GM10266 (cell line): ENCODE measurements around the gene ASCL4.

Source experiments
- DNase-seq: peaks from one replicate; pipeline ENCODE4 v3.0.0; 2012; ENCODE audit errors: extremely low spot score
- TF ChIP-seq, protein P1 (sequence below): IDR thresholded peaks from 2 replicates; pipeline ENCODE4 v1.5.1; 2012; ENCODE audit warnings: mild to moderate bottlenecking, low read depth; ENCODE audit not compliant: control insufficient read depth, insufficient read depth; ENCODE audit errors: missing control alignments

ASCL4 gene

DNA sequence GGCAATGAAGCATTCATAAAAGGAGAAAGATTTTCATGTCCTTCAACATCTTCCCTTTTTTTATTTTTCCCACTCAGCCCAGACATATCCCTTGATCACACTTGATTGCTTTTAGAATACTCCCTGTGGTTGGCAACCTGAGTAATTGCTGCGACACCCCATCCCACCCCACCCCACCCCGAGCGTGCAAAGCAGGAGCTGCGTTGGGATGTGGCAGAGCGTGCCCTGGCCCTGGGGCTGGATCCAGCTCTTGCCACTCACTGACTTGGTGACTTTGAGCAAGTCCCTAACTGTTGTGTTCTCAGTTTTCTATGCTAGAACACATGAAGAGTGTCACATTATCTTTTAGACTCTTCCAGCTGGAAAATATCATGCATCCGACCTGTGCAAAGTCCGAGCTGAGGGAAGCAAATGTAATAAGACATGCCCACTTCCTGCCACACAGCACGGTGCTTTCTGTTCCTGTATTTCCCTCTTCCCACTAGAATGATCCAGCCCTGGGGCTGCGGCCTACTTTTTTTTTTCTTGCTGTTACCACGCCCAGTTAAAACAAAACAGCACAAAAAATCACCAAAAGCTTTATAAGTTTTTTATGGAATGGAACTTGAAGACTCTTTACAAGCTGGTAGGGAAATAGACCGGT, 4.0 kb downstream of the ASCL4 start:
- TF ChIP-seq, protein P1, sequence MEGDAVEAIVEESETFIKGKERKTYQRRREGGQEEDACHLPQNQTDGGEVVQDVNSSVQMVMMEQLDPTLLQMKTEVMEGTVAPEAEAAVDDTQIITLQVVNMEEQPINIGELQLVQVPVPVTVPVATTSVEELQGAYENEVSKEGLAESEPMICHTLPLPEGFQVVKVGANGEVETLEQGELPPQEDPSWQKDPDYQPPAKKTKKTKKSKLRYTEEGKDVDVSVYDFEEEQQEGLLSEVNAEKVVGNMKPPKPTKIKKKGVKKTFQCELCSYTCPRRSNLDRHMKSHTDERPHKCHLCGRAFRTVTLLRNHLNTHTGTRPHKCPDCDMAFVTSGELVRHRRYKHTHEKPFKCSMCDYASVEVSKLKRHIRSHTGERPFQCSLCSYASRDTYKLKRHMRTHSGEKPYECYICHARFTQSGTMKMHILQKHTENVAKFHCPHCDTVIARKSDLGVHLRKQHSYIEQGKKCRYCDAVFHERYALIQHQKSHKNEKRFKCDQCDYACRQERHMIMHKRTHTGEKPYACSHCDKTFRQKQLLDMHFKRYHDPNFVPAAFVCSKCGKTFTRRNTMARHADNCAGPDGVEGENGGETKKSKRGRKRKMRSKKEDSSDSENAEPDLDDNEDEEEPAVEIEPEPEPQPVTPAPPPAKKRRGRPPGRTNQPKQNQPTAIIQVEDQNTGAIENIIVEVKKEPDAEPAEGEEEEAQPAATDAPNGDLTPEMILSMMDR = no peak
- DNase-seq = no peak

DNA sequence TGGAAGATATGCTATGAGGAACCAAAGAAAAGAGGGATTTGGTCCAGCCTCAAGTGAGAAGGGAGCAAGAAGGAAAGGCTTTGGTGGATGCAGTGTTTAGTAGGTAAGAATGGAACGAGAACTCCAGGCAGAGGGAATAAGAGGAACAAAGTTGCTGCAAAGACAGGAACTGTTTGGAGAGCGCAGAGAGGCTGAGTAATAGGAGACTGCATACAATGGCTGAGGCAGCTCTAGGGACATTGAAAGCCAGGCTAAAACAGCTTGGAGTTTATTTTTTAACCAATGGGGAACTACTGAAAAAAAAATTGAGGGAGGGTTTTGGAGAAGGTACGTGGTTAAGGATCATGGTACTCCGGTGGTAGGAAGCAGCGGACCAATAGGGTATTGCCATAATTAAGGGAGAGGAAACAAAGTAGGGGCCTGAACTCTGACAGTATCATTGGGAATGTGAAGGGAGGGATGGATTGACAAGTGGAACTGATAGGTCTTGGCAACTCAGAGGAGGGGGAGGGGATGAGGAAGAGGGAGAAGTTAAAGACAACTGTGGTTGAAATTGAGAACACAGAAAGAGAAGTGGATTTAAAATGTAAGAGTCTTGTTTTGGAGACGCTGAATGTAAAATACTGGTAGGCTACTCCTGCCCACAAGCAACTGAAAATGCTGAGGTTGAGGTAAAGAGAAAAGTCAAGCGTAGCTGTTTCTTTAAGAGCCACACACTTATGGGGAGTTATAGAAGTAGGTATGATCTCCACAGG, 4.8 kb downstream of the ASCL4 start:
- TF ChIP-seq, protein P1 = no peak

DNA sequence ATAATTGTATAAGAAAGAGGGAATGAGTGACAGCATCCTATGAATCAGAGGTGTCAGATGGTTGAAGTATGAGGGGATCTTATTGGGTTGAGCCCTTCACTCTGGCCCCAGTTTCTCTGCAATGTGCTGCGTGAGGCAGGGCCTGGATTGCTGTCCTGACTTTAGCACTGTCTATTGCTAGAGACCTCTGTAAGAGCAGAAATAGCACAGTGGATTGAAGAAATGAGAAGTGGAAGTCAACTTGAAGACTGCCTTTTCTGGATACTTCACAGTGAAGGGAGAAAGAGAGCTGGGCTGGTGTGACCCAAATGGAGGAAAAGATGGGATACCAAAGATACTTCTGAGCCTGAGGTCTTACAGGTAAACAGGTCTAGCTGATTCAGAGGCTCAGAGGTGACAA, 5.8 kb downstream of the ASCL4 start:
- TF ChIP-seq, protein P1 = no peak
- DNase-seq = no peak

More for the DNA sequence above, 4.8 kb downstream of the ASCL4 start:
- peak; percentile 61 for DNase-seq

DNA sequence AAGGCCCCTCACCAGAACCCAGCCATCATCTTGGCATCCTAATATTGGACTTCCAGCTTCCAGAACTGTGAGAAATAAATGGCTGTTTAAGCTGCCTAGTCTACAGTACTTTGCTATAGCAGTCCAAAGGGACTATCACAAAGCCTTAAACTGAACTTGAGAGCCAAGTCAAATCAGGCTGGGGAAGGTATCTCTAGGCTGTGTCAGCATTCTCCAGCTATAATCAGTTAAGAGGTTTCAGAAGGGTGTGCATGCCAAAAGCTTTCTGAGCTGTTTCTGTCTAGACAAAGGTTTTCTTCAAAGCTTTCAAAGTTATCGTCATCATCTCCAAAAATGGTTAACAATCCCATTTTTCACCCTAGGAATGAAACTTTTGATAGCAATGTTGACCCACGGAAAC, 7.6 kb downstream of the ASCL4 start:
- TF ChIP-seq, protein P1 = no peak
- DNase-seq = no peak

DNA sequence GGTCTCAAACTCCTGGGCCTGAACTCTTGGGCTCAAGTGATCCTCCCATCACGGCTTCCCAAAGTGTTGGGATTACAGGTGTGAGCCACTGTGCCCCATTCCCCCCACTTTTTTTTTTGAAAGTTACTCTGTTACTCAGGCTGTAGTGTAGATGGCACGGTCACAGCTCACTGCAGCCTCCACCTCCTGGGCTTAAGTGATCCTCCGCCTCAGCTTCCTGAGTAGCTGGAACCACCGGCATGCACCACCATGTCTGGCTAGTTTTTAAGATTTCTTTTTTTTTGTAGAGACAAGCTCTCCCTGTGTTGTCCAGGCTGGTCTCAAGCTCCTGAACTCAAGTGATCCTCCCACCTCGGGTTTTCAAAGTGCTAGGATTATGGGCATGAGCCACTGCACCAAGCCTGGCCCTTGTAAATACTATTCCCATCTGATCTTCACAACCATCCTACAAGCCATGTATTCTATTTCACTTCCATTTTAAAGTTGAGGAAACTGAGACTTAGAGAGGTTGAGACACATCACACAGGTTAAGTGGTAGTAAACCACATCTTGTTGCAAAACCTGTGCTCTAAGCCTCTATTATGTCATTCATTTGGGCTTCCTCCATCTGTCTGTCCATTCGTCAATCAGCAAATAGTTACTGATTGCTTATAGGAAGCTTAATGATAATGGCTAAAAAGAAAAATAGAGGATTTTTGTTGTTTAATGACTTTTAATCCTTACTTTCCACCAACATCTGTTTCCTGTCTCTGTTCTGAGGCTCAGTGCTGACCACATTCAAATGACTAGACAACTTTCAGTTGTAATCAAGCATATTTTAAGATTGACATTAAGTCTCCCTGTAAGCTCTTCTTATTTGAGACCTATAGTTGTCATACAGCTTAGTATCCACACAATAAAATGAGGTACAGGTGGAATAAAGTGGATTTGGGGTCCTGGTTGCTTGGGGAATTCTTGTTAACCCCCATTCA, 9.2 kb downstream of the ASCL4 start:
- TF ChIP-seq, protein P1 = no peak
- DNase-seq = no peak

DNA sequence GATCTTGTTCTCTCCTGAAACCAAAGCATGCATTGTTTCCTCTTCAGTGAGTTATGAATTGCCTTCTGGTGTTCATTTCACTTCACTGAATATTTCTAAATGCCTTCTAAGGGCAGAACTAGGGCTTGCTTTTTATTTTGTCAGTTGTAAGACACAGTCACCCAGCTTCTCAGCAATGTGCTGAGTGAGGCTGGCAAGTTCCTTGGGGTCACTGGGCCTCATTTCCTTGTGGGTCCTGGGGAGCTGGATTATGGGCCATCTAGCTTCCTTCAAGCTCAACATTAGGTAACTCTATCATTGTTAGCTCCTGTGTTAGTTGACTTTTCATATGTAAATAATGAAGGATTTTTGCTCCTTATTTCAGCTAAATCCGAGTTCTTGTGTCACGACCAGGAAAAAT, 13.8 kb downstream of the ASCL4 start:
- DNase-seq = no peak
- TF ChIP-seq, protein P1 = no peak
